NCI-H1694 (cell line): ENCODE data around the gene LINC00305.

ENCODE experiments used
- DNase-seq: peaks from one replicate; lab custom pipeline; 2025; lab: John Stamatoyannopoulos, UW

LINC00305 gene

GRCh38 chr18:64115881-64116280 lies 33.0 kb downstream of the LINC00305 start:
- no peak for DNase-seq

- no peak for DNase-seq
Measured at GRCh38 chr18:64111950-64112349, 36.9 kb downstream of the LINC00305 start.

GRCh38 chr18:64110692-64111480 lies 38.0 kb downstream of the LINC00305 start:
- DNase-seq = no peak

GRCh38 chr18:64103986-64104385 lies 44.9 kb downstream of the LINC00305 start:
- no peak for DNase-seq

- DNase-seq = no peak
Measured at GRCh38 chr18:64100116-64100922, 48.6 kb downstream of the LINC00305 start.

- DNase-seq = no peak
Measured at GRCh38 chr18:64099244-64099643, 49.6 kb downstream of the LINC00305 start.

- no peak for DNase-seq
Measured at GRCh38 chr18:64097497-64097896, 51.4 kb downstream of the LINC00305 start.

- DNase-seq = no peak
Measured at GRCh38 chr18:64095056-64095455, 53.8 kb downstream of the LINC00305 start.

- DNase-seq = no peak
Measured at GRCh38 chr18:64094210-64094609, 54.7 kb downstream of the LINC00305 start.

- DNase-seq = no peak
Measured at GRCh38 chr18:64091526-64091925, 57.4 kb downstream of the LINC00305 start.

GRCh38 chr18:64090876-64091275 lies 58.0 kb downstream of the LINC00305 start:
- DNase-seq = no peak

GRCh38 chr18:64083916-64084315 lies 65.0 kb downstream of the LINC00305 start:
- no peak for DNase-seq

- no peak for DNase-seq
Measured at GRCh38 chr18:64082513-64082912, 66.4 kb downstream of the LINC00305 start.

- no peak for DNase-seq
Measured at GRCh38 chr18:64082054-64082453, 66.8 kb downstream of the LINC00305 start.

GRCh38 chr18:64073971-64074370 lies 74.9 kb downstream of the LINC00305 start:
- DNase-seq = no peak

GRCh38 chr18:64055019-64055418 lies 93.9 kb downstream of the LINC00305 start:
- no peak for DNase-seq

- no peak for DNase-seq
Measured at GRCh38 chr18:64053246-64053645, 95.6 kb downstream of the LINC00305 start.

GRCh38 chr18:64052772-64053171 lies 96.1 kb downstream of the LINC00305 start:
- DNase-seq = no peak

GRCh38 chr18:64044616-64045015 lies 104.3 kb downstream of the LINC00305 start:
- DNase-seq = no peak

- no peak for DNase-seq
Measured at GRCh38 chr18:64042728-64043358, 106.0 kb downstream of the LINC00305 start.

GRCh38 chr18:64037812-64038414 lies 111.0 kb downstream of the LINC00305 start:
- DNase-seq = peak; percentile 6

- no peak for DNase-seq
Measured at GRCh38 chr18:64032312-64032711, 116.6 kb downstream of the LINC00305 start.
